Raji (cell line): ENCODE data around the gene PPP1R8.

Experiments
- POLR2A ChIP-seq: IDR thresholded peaks from 2 replicates; pipeline ENCODE4 v1.6.1; 2011; ENCODE audit warnings: low read depth, low read length, control low read depth; ENCODE audit not compliant: insufficient read depth

Gene PPP1R8

DNA sequence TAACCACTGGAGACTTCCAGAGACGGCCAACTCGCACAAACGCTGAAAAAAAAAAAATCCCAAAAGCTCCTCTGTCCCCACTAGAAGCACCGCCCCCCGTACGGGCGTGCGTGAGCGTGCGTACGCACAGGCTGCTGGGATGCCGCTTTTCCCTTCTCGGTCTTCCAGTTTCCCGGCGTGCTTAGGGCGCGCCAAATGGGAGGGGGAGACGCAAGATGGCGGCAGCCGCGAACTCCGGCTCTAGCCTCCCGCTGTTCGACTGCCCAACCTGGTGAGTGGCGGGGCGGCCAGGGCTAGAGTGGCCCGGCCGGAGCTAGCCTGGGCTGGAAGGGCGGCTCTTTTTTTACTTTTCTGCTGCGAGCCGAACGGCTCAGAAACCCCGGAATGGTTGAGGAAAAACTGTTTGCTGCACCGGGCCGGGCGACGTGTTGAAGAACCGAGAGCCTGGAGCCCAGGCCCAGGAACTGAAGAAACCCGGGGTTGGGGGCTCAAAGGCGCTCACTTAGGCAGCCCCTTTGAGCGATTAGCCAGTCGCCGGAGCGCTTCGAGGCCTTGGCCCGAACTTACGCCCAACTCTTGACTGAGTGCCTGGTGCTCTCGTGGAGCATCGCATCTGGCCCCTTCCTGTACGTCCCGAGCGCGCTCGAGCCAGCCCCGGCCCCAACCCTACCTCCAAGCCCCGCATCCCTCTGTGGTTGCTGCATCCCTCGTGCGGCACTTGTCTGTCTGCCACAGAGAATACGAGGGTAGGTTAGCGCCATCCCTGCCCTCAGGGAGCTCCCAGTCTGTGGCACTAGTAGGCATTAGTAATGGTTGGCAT lies at the start of gene PPP1R8:
Gene PPP1R8, plus strand, starts transcription at position 162 of the 820 bp plus-strand sequence. Its CDS starts 54 bp downstream, at position 216.
- TF ChIP-seq POLR2A: peak; percentile 98

DNA sequence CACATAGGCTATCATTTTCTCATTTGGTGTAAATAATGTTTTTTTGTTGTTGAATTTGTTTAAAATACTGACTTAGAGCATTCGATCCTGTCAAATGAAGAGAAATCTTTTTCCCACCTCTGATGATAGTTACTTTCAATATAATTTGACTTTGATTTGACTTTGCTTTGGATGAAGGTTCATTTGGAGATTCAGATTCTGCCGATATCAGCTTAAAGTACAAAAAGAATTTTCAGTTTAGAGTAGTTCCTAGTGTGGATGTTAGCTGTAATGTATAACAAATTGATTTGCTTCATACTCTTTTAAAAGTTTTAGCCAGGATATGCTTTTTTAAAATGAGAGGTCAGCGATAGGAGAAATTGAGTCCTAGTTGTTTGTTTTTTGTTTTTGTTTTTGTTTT lies 47.6 kb upstream of the PPP1R8 start:
- no peak for TF ChIP-seq POLR2A

DNA sequence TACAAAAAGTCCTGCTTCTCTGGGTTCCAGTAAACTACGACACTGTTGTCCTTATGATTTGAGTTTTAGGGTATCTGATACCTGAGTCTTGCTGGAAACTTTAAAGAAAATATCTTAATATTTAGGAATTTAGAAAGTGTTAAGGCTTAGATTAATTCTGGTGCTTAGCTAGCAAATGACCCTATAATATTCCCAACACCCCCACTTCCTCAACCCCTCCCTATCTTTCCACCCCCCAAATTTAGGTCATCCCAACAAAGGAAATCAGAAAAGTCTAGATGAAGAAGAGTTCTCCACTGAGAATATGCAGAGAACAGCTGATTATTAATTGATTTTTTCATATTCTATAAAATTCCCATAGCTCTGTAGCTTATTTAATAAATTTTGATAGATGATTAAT lies 45.9 kb upstream of the PPP1R8 start:
- TF ChIP-seq POLR2A: no peak

DNA sequence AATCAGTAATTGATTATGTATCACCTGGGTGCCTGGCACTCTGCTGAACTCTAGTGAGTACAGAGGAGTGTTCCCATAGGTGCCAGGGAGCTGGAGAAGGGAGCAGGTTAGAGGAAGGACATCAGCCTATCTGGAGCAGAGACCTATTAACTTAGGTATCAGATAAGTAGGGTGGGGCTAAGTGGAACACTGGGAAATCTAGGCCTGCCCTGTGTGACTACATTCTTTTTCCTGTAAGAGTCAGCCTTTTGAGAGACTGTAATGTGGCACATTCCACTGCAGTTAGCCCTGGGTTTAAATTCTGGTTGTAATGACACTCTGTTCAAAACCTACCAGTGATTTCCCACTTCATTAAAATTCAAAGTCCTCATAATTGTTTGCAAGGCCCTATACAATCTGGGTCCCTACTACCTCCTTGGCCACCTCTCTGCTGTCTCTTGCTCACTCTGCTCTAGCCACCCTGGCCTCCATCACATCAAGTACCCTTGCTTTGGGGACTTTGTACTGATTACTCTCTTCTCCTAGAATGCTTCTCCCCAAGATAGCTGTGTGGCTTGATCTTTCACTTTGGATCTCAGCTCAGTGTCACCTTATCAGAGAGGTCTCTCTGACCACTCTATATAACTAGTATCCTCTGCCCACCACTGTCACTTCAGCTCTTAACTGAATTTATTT lies 44.7 kb upstream of the PPP1R8 start:
- TF ChIP-seq POLR2A: no peak

DNA sequence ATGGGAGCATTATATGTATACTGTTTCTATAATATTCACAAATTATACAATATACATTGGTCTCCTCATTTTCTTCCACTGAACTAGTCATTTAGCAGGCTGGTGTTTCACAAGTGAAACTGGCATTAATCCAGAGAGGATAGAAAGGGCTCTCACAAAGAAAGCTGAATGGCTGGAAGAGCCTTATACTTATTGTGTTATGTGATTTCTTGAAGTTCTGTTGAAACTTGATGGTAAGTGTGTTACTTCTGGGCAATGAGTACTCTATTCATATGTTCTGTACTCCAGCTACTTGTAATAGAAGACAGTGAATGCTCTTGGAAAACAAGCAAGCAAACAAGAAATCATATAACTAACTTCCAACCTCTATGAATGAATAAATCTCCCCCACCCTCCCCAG lies 42.7 kb upstream of the PPP1R8 start:
- no peak for TF ChIP-seq POLR2A

DNA sequence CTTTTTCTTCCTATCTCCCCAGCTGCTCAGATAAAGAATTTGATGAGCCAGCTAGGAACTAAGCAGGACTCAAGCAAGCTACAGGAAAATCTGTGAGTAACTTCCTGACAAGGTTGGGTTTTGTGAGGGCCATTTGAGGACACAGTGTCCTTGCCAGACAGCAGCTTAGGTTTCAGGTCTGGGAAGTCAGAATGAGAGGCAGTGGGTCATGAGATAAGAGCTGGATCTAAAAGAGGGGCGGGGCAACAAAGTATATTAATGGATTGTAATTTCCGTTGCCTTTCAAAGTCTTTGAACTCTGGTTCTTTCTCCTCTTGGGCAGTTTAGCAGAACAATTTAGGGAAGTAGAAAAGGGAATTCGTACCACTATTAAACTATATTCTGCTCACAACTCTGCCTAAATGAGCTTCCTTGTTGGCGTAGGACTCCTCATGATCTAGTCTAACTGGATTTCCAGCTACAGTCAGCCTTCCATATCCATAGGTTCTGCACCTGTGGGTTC lies 41.0 kb upstream of the PPP1R8 start:
- no peak for TF ChIP-seq POLR2A

DNA sequence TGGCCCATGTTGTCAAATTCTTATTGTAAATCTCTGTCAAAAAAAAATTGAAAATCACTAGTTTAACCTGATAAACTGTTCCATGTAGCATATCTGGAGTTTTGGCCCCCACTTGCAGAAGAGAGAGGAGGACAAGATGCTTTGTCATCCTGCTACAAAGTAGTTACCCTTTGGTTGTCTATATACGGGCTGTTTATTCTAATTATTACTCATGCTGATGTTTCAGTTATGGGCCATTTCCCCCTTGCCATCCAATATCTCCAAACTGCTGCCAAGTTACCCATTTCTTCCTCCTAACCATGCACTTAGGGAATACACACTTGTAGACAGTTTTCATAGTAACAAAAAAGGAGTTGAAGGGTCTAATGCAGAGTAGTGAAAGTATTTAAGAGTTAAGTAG lies 35.0 kb upstream of the PPP1R8 start:
- TF ChIP-seq POLR2A: no peak

DNA sequence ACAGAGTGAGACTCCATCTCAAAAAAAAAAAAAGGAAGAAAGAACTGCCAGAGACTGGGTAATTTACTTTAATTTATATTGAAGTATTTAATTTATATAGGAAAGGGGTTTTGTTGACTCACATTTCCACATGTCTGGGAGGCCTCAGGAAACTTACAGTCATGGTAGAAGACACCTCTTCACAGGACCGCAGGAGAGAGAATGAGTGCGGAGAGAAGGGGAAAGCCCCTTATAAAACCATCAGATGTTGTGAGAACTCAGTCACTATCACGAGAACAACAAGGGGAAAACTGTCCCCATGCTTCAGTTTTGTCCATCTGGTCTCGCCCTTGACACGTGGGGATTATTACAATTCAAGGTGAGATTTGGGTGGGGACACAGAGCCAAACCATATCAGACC lies 25.8 kb upstream of the PPP1R8 start:
- no peak for TF ChIP-seq POLR2A

DNA sequence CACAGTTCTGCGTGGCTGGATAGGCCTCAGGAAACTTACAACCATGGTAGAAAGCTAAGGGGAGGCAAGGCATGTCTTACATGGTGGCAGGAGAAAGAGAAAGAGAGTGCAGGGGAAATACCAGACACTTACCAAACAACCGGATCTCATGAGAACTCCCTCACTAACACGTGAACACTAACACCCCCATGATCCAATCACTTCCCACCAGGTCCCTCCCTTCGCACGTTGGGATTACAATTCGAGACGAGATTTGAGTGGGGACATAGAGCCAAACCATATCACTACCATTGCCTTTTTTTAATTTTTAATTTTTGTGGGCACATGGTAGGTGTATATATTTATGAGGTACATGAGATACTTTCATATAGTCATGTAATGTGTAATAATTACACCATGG lies 23.8 kb upstream of the PPP1R8 start:
- TF ChIP-seq POLR2A: no peak

DNA sequence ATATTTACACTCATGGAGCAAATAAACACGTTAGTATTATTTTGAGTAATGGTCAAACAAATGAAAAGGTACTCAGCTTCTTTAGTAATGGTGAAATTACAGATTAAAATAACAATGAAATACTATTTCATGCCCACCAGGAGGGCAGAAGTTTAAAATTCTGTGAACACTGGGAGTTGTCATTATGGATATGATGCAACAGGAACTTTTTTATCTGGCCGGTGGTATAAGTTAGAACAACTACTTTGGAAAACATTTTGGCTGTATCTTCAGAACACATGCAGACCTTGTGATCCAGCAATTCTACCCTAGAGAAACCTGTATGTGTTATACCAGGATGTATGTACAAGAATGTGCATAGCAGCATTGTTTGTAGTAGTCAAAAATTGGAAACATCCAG lies 23.2 kb upstream of the PPP1R8 start:
- TF ChIP-seq POLR2A: no peak

DNA sequence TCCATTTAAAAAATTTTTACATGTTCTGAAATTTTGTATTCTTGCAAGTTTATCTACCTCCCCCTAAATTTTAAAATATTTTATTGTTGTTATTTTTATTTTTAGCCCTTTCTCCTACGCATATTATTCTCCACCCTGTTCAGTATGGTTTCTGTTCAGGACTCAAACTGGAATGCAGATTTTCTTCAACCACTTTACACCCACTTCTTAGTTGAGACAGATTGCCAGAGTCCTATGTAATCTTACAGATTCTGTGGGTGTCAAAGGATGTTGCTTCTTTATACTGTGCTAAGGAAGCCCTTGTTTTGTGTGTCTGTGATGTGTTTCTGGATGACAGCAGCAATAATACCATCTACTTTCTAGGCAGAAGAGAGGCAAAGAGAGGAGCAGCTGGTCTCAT lies 20.7 kb upstream of the PPP1R8 start:
- no peak for TF ChIP-seq POLR2A

DNA sequence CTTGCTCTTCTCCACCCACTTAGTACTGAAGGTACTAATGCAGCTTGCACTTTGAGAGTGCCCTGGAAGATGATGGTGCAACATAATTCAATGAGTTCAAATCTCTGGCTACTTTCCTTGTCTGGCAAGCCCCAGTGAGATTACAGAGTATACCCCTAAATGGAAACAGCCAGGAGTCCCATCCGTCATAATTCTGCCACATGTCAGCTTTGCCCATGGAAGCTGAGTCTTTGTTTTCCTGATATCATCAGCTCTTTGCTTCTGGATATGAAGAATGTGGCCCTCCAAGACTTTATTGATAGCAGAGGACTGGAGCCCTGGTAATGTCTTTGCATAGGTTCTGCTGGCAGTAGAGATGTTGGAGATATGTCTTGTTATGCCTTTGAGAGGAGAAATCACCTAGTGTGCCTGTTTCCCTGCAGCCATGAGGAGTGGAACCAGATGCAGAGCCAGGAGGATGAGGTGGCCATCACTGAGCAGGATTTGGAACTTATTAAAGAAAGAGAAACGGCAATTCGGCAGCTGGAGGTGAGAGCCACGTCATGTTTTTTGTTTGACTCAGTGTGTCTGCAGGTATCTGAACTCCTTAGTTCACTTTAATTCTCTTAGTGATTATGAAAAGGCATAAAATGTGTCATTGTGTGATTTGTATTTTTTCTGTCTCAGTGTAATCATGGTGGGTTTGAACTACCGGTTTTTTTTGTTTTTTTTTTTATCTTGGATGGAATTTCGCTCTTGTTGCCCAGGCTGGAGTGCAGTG lies 18.7 kb upstream of the PPP1R8 start:
- no peak for TF ChIP-seq POLR2A

DNA sequence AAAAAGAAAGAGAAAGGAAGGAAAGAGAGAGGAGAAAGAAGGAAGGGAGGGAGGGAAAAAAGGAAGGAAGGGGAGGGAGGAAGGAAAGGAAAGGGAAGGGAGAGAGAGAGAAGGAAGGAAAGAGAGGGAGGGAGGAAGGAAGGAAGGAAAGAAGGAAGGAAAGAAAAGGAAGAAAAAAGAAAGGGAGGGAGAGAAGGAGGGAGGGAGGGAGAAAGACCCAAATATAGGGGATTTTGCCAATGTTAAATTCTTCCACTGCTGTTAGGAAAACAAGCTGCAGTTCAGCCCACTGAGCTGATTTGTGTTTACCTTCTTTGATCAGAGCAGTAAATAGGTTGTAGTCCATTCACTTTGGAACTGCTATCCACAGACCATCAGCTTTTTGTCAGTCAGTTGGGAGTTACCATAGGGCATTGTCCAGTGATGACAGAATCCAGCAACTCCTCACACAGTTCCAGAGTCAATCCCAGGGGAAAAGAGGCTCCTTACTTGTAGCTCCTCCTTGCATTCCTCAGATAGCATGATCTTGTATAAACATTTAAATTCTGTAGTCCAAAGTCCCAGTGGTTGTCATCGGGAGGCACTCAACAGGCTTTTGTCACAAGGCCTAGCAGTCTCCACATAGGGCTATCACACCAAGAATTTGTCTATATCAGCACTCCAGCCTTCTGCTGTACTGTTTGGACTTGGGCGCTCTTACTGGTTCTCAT lies 13.5 kb upstream of the PPP1R8 start:
- no peak for TF ChIP-seq POLR2A

DNA sequence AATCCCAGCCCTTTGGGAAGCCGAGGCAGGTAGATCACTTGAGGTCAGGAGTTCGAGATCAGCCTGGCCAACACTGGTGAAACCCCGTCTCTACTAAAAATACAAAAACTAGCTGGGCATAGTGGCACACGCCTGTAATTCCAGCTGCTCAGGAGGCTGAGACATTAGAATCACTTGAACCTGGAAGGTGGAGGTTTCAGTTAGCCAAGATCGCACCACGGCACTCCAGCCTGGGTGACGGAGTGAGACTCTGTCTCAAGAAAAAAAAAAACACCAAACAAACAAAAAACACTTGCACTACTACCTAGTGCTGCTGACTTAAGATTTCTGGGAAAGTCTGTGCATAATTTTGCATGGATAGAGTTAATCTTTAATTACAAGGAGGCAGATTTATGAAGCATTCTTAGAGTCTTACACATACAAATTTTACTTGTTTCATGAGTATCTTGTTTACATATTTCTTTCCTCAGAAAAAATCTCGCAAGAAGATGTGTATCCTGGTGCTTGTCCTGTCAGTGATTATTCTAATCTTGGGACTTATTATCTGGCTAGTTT lies 8.7 kb upstream of the PPP1R8 start:
- no peak for TF ChIP-seq POLR2A

DNA sequence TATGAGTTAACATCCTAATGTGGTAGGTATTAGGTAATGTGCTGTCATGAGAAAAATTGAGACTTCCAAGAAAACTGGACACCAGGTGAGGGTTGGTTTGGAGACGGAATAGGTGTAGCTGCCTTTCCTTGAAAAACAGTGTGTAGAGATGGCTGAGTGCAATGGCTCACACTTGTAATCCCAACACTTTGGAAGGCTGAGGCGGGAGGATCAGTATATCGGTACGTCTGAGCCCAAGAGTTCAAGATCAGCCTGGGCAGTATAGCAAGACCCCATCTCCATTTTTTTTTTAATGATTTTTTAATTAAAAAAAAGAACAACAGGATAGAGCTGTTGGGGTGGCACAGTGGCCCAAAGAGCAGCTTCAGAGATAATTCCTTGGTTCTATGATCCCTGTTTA lies 6.8 kb upstream of the PPP1R8 start:
- TF ChIP-seq POLR2A: no peak
